H1 (cell line): ENCODE measurements around the gene LTA4H. TPM values are rescaled to one million over a fixed set of nuclear protein-coding genes. Genes with fewer than 3 reads are reported as not detected.

Source experiments
- CTCF ChIA-PET: fragments of 300-600 bp; sonication (Branson Sonifier 250); formaldehyde crosslinking; loops from one replicate; lab custom pipeline; 2021; ENCODE audit not compliant: partially characterized antibody; lab: Charles Lee
- POLR2A ChIA-PET: fragments of 300-600 bp; sonication (Branson Sonifier 250); formaldehyde crosslinking; loops from one replicate; lab custom pipeline; 2021; ENCODE audit warnings: inconsistent platforms; ENCODE audit not compliant: partially characterized antibody; lab: Charles Lee
- DNase-seq, 2 experiments: peaks; one replicate each; pipeline versions ENCODE4 v3.0.0 to v3.0.0-alpha.2; 2010 to 2022; ENCODE audit warnings: low spot score in 2 of 2, low read depth in 1 of 2, mixed read lengths in 1 of 2
- FAIRE-seq: peaks from 2 replicates; lab custom pipeline; 2011; peaks lifted over from hg19 to GRCh38; lab: Jason Lieb, UNC
- H2AFZ ChIP-seq: 2 replicates; pipeline ENCODE4 v1.8.1; 2012; ENCODE audit warnings: low read length, inconsistent platforms
- H2AK5ac ChIP-seq: 2 replicates; pipeline ENCODE4 v1.6.1; 2013; ENCODE audit warnings: low read depth, low read length
- H2BK120ac ChIP-seq: replicated peaks from 2 replicates; pipeline ENCODE3; 2013; ENCODE audit warnings: low read depth, low read length, inconsistent platforms
- H2BK12ac ChIP-seq: 2 replicates; pipeline ENCODE4 v1.6.1; 2013; ENCODE audit warnings: low read depth, low read length
- H2BK15ac ChIP-seq: 2 replicates; pipeline ENCODE4 v1.6.1; 2013; ENCODE audit warnings: low read length
- H2BK20ac ChIP-seq: 2 replicates; pipeline ENCODE4 v1.6.1; 2013; ENCODE audit warnings: low read length
- H2BK5ac ChIP-seq: 2 replicates; pipeline ENCODE4 v1.6.1; 2013; ENCODE audit warnings: low read depth, low read length
- H3K14ac ChIP-seq: 2 replicates; pipeline ENCODE4 v1.6.1; 2013; ENCODE audit warnings: inconsistent platforms; ENCODE audit not compliant: insufficient read length
- H3K18ac ChIP-seq: 2 replicates; pipeline ENCODE4 v1.6.1; 2013; ENCODE audit warnings: low read length; ENCODE audit errors: extremely low read depth
- H3K23ac ChIP-seq: 2 replicates; pipeline ENCODE4 v1.6.1; 2013; ENCODE audit warnings: inconsistent platforms; ENCODE audit not compliant: insufficient read length
- H3K23me2 ChIP-seq: 2 replicates; pipeline ENCODE4 v1.6.1; 2013; ENCODE audit warnings: low read depth, low read length
- H3K27ac ChIP-seq: 2 replicates; pipeline ENCODE4 v1.6.1; 2011; ENCODE audit warnings: low read depth, low read length, inconsistent platforms
- H3K27me3 ChIP-seq, 4 experiments: replicated peaks in 1 of 4; 1 replicate in 1 of 4; 2 replicates in 3 of 4; pipeline versions ENCODE4 v1.6.1 to v1.8.1; 2011 to 2013; ENCODE audit warnings: low read length in 3 of 4, mild to moderate bottlenecking in 3 of 4, inconsistent platforms in 2 of 4, mixed read lengths in 2 of 4, moderate library complexity in 1 of 4; ENCODE audit not compliant: control insufficient read depth in 3 of 4, insufficient read depth in 3 of 4; ENCODE audit errors: extremely low read depth in 1 of 4
- H3K36me3 ChIP-seq, 4 experiments: 2 replicates each; pipeline versions ENCODE4 v1.6.1 to v1.8.1; 2011 to 2013; ENCODE audit warnings: mild to moderate bottlenecking in 4 of 4, low read length in 3 of 4, moderate library complexity in 2 of 4, control low read depth in 1 of 4, inconsistent platforms in 1 of 4; ENCODE audit not compliant: insufficient read depth in 4 of 4, control insufficient read depth in 2 of 4
- H3K4ac ChIP-seq: replicated peaks from 2 replicates; pipeline ENCODE3; 2013; ENCODE audit warnings: low read length, low read depth, mixed read lengths, inconsistent platforms; ENCODE audit not compliant: insufficient read length
- H3K4me1 ChIP-seq, 4 experiments: replicated peaks in 1 of 4; 1 replicate in 1 of 4; 2 replicates in 3 of 4; pipeline versions ENCODE4 v1.6.1 to v1.8.1; 2011 to 2013; ENCODE audit warnings: low read length in 3 of 4, inconsistent platforms in 2 of 4, mixed read lengths in 1 of 4; ENCODE audit not compliant: insufficient read depth in 4 of 4, control insufficient read depth in 3 of 4
- H3K4me2 ChIP-seq, 2 experiments: 2 replicates each; pipeline versions ENCODE4 v1.6.1 to v1.8.1; 2011 to 2013; ENCODE audit warnings: low read depth in 2 of 2, low read length in 2 of 2, control low read depth in 1 of 2, inconsistent platforms in 1 of 2, mild to moderate bottlenecking in 1 of 2; ENCODE audit not compliant: insufficient read depth in 1 of 2
- H3K4me3 ChIP-seq, 4 experiments: fragments of 200-600, 300-600 bp in 1 of 4; sonication (generic), shearing (Covaris generic), sonication (Bioruptor Twin) in 1 of 4; 2 replicates each; pipeline versions ENCODE4 v1.5.1 to v1.8.1; 2011 to 2016; ENCODE audit warnings: low read length in 4 of 4, low read depth in 3 of 4, control low read depth in 2 of 4, inconsistent platforms in 2 of 4, mild to moderate bottlenecking in 2 of 4, mixed read lengths in 1 of 4, moderate library complexity in 1 of 4; ENCODE audit not compliant: insufficient read depth in 2 of 4; ENCODE audit errors: extremely low read depth in 1 of 4
- H3K56ac ChIP-seq: replicated peaks from 2 replicates; pipeline ENCODE3; 2013; ENCODE audit warnings: low read depth, mild to moderate bottlenecking, mixed read lengths, low read length, inconsistent platforms; ENCODE audit not compliant: insufficient read length
- H3K79me1 ChIP-seq: 2 replicates; pipeline ENCODE4 v1.6.1; 2013; ENCODE audit warnings: low read depth, low read length, control low read depth
- H3K79me2 ChIP-seq, 2 experiments: 2 replicates each; pipeline versions ENCODE4 v1.6.1 to v1.8.1; 2012 to 2013; ENCODE audit warnings: low read length in 2 of 2, mild to moderate bottlenecking in 2 of 2, inconsistent platforms in 1 of 2; ENCODE audit not compliant: insufficient read depth in 2 of 2, control insufficient read depth in 1 of 2
- H3K9ac ChIP-seq, 4 experiments: replicated peaks in 1 of 4; 1 replicate in 1 of 4; 2 replicates in 3 of 4; pipeline versions ENCODE4 v1.6.1 to v1.8.1; 2011 to 2013; ENCODE audit warnings: low read depth in 3 of 4, low read length in 3 of 4, control low read depth in 2 of 4, mild to moderate bottlenecking in 2 of 4, moderate library complexity in 2 of 4, inconsistent platforms in 1 of 4; ENCODE audit errors: extremely low read depth in 1 of 4
- H3K9me3 ChIP-seq, 2 experiments: 2 replicates each; pipeline versions ENCODE4 v1.6.1 to v1.8.1; 2012 to 2013; ENCODE audit warnings: mild to moderate bottlenecking in 2 of 2, moderate library complexity in 2 of 2, control low read depth in 1 of 2, inconsistent platforms in 1 of 2, low read depth in 1 of 2, low read length in 1 of 2, mixed read lengths in 1 of 2; ENCODE audit not compliant: insufficient read depth in 2 of 2
- H4K20me1 ChIP-seq, 2 experiments: replicated peaks in 1 of 2; 2 replicates each; pipeline versions ENCODE3 to v1.8.1; 2011 to 2013; ENCODE audit warnings: inconsistent platforms in 2 of 2, low read length in 2 of 2, mild to moderate bottlenecking in 1 of 2; ENCODE audit not compliant: insufficient read depth in 2 of 2, control insufficient read depth in 1 of 2
- H4K5ac ChIP-seq: 2 replicates; pipeline ENCODE4 v1.6.1; 2013; ENCODE audit warnings: low read length, low read depth, mixed read lengths, inconsistent platforms; ENCODE audit not compliant: insufficient read length
- H4K8ac ChIP-seq: 2 replicates; pipeline ENCODE4 v1.8.0; 2013; ENCODE audit warnings: mild to moderate bottlenecking, moderate library complexity, low read length, inconsistent platforms; ENCODE audit not compliant: insufficient read depth; ENCODE audit errors: extremely low read depth
- H4K91ac ChIP-seq: replicated peaks from 2 replicates; pipeline ENCODE3; 2013; ENCODE audit warnings: low read length, mixed read lengths, inconsistent platforms; ENCODE audit not compliant: insufficient read length
- ATF3 ChIP-seq: IDR thresholded peaks from 2 replicates; pipeline ENCODE4 v1.6.1; 2011; ENCODE audit warnings: low read depth, mild to moderate bottlenecking, low read length; ENCODE audit not compliant: insufficient read depth
- CBX8 ChIP-seq: fragments of 300-800, 300-1000 bp; sonication (generic); IDR thresholded peaks from 2 replicates; pipeline ENCODE4 v1.7.1; 2016; ENCODE audit warnings: low read depth, low read length, borderline replicate concordance
- GABPA ChIP-seq: IDR thresholded peaks from 2 replicates; pipeline ENCODE4 v1.6.1; 2011; ENCODE audit warnings: mild to moderate bottlenecking, low read length, moderate library complexity, borderline replicate concordance; ENCODE audit not compliant: insufficient read depth
- HDAC2 ChIP-seq, 2 experiments: fragments of 300-600 bp in 1 of 2; sonication (generic) in 1 of 2; IDR thresholded peaks; 2 replicates each; pipeline ENCODE4 v1.6.1; 2011 to 2012; ENCODE audit warnings: low read depth in 2 of 2, low read length in 2 of 2, mild to moderate bottlenecking in 2 of 2, moderate library complexity in 2 of 2, borderline replicate concordance in 1 of 2, inconsistent platforms in 1 of 2
- JUND ChIP-seq: IDR thresholded peaks from 2 replicates; pipeline ENCODE4 v1.6.1; 2011; ENCODE audit warnings: mild to moderate bottlenecking, improper control_type of control experiment, low read length
- MAX ChIP-seq: IDR thresholded peaks from 2 replicates; pipeline ENCODE4 v1.6.1; 2012; ENCODE audit warnings: inconsistent platforms
- POU5F1 ChIP-seq: IDR thresholded peaks from 2 replicates; pipeline ENCODE4 v1.6.1; 2011; ENCODE audit warnings: low read depth, mild to moderate bottlenecking, low read length, moderate library complexity
- RNF2 ChIP-seq: fragments of 200-900, 300-1000 bp; sonication (generic); IDR thresholded peaks from 2 replicates; pipeline ENCODE4 v1.7.1; 2016; ENCODE audit warnings: borderline replicate concordance, low read depth, mild to moderate bottlenecking, antibody characterized with exemption, low read length; ENCODE audit not compliant: poor library complexity, severe bottlenecking; ENCODE audit errors: missing control alignments
- RXRA ChIP-seq: IDR thresholded peaks from 2 replicates; pipeline ENCODE4 v1.6.1; 2011; ENCODE audit warnings: low read depth, mild to moderate bottlenecking, low read length, moderate library complexity; ENCODE audit not compliant: insufficient read depth
- SIX5 ChIP-seq: IDR thresholded peaks from 2 replicates; pipeline ENCODE4 v1.6.1; 2011; ENCODE audit warnings: mild to moderate bottlenecking, low read depth, low read length
- TCF12 ChIP-seq: IDR thresholded peaks from 2 replicates; pipeline ENCODE4 v1.6.1; 2011; ENCODE audit warnings: low read depth, mild to moderate bottlenecking, low read length
- WGBS, 2 experiments: shearing (Covaris generic) in 1 of 2; methylation state at CpG; one replicate each; pipeline versions ENCODE4 v1.1.6 to v1.1.7; 2013 to 2015; ENCODE audit warnings: low lambda C conversion rate in 2 of 2, mixed read lengths in 2 of 2, inconsistent platforms in 1 of 2, low coverage in 1 of 2, missing lambda C conversion rate in 1 of 2; ENCODE audit not compliant: insufficient replicate concordance in 2 of 2, insufficient coverage in 1 of 2, insufficient read length in 1 of 2; ENCODE audit errors: extremely low coverage in 1 of 2, missing lambda C conversion rate in 1 of 2; 5-methylcytosine and 5-hydroxymethylcytosine counted together
- polyA plus RNA-seq, 7 experiments: library from polyadenylated mRNA; depleted of rRNA in 3 of 7; stranded (reverse) in 5 of 7; unstranded in 2 of 7; fragments of >200 nt in 5 of 7; fragments of 200-250 nt in 2 of 7; gene quantifications; 1 replicate in 5 of 7; 2 replicates in 1 of 7; 4 replicates in 1 of 7; pipeline versions ENCODE4 v1.2.1 to v1.2.3, GENCODE V29; 2011 to 2013; ENCODE audit warnings: missing spikeins in 2 of 7, mixed read lengths in 2 of 7
- total RNA-seq: library from RNA; stranded (reverse); fragmentation: NEBNext Ultra II Directional; extraction: Animal tissue kit (Norgen Biotek cat#: 25700); gene quantifications from 2 replicates; pipeline ENCODE4 v1.2.1, GENCODE V29; 2021

Gene LTA4H
- total and polyA plus RNA-seq, 2 of the 8 experiments (the other 6 are each of a cell fraction or from before 2014, with no cell fraction given): 106 to 167 TPM

- H4K8ac ChIP-seq: no peak overlapping the region
- H2BK12ac ChIP-seq: no peak overlapping the region
- no peak overlapping the region for H2BK5ac ChIP-seq
- peaks cover 0 to 10% (median 5%) of the 10 kb centered on the region in 4 experiments; a peak in 6 of 7 replicates for H3K4me1 ChIP-seq
- H3K79me2 ChIP-seq: no peaks in the 10 kb centered on the region
- no peak overlapping the region for H3K14ac ChIP-seq
- no peaks in the 10 kb centered on the region for H3K79me1 ChIP-seq
- no peaks in the 10 kb centered on the region for H4K20me1 ChIP-seq
- WGBS, 2 experiments: 24% methylated on average over 7 of the region's 7 CpGs; no CpG with 5 or more reads in 1 of the 2 experiments
- no peak overlapping the region for H2BK15ac ChIP-seq
- no peaks in the 10 kb centered on the region for H3K36me3 ChIP-seq
- no peak overlapping the region for H4K91ac ChIP-seq
- no peaks in the 10 kb centered on the region for H3K27me3 ChIP-seq
- H2AK5ac ChIP-seq: no peak overlapping the region
- H4K5ac ChIP-seq: no peak overlapping the region
- H2BK20ac ChIP-seq: no peak overlapping the region
- H3K27ac ChIP-seq: no peak overlapping the region
- 0 out of 2 replicates have a peak overlapping the region, but pooled peaks have one; percentile 34 for H3K18ac ChIP-seq
- peak; percentile 98 for FAIRE-seq
- peak overlapping the region; percentile 30 to 61 for H3K4me2 ChIP-seq
- H3K56ac ChIP-seq: no peak overlapping the region
- no peaks in the 10 kb centered on the region; a peak in 1 of 4 replicates for H3K9me3 ChIP-seq
- H3K9ac ChIP-seq: no peak overlapping the region
- ChIA-PET CTCF (interaction anchor here (1.3 to 4.5 kb wide), 4 partner anchors 13 to 53 kb away, joined by 4 to 29 read pairs (median 8); partner anchors contain the start of gene AMDHD1), POLR2A (interaction anchor here (1.3 kb wide), 1 partner anchor 11 kb away, joined by 3 read pairs; no protein-coding TSS in a partner anchor)
- no peak overlapping the region for H3K4ac ChIP-seq
- no peaks in the 10 kb centered on the region for H3K23me2 ChIP-seq
- H3K23ac ChIP-seq: no peak overlapping the region
- peak in 1 of 2 experiments; percentile 72 for DNase-seq
- H3K4me3 ChIP-seq: peak overlapping the region in 1 of 4 experiments; percentile 4; a peak in 1 of 8 replicates
- H2BK120ac ChIP-seq: no peak overlapping the region
- peak overlapping the region; percentile 37; the same call in 1 of the 2 replicates for H2AFZ ChIP-seq
- TF ChIP-seq RNF2: no peak
- no peak for TF ChIP-seq SIX5
- TF ChIP-seq POU5F1: no peak
- no peak for TF ChIP-seq GABPA
- no peak for TF ChIP-seq HDAC2 (IDR thresholded peaks at IDR 0.05; ENCODE audit: borderline replicate concordance in 1 of 2, low read depth in 2 of 2, low read length in 2 of 2)
- TF ChIP-seq JUND: peak; percentile 49; the same call in 1 of the 2 replicates
- no peak for TF ChIP-seq TCF12
- no peak for TF ChIP-seq ATF3
- TF ChIP-seq RXRA: no peak
- TF ChIP-seq CBX8: no peak
- TF ChIP-seq MAX: peak; percentile 69; the same call in 1 of the 2 replicates
Measured at GRCh38 chr12:95970905-95971304, 64.5 kb downstream of the LTA4H start.
